ENCODE measurements around the gene HEPACAM2. TPM values are rescaled to one million over a fixed set of nuclear protein-coding genes. Genes with fewer than 3 reads are reported as not detected.

The HEPACAM2 gene
- total and polyA plus RNA-seq, 2 donors (not counting 3 experiments of a cell fraction or from before 2014, with no cell fraction given): not detected

GRCh38 chr7:93238748-93239147 lies 12.5 kb upstream of the HEPACAM2 start:
- CTCF ChIA-PET: interaction anchor here (1.0 to 1.1 kb wide), 2 partner anchors 11 to 312 kb away, joined by 3 read pairs; no protein-coding TSS in a partner anchor
- H4K20me1 ChIP-seq (replicated peaks; ENCODE audit: control insufficient read depth, extremely low read depth, insufficient read depth, low read length): no peaks in the 10 kb centered on the region
- H3K4me2 ChIP-seq (ENCODE audit: insufficient read depth, low read length): no peak overlapping the region
- H3K79me2 ChIP-seq (ENCODE audit: control insufficient read depth, insufficient read depth, low read length): peaks cover 7% of the 10 kb centered on the region
- H3K9me1 ChIP-seq (replicated peaks; ENCODE audit: control insufficient read depth, extremely low read depth, insufficient read depth, low read length): no peaks in the 10 kb centered on the region
- no TSS peak for BruUV-seq (replicated peaks)
- FAIRE-seq: no peak
- POLR2A ChIA-PET: no interaction called here
- dilution Hi-C loops (cut with MboI; ENCODE audit: extremely low pct_ligation_motif_present, low sequenced_read_pairs) (no loop called here), intact Hi-C loops (cut with micrococcal nuclease) (no loop called here)
- H3K36me3 ChIP-seq (ENCODE audit: control insufficient read depth in 2 of 2, extremely low read depth in 1 of 2, insufficient read depth in 2 of 2, low read length in 2 of 2): no peaks in the 10 kb centered on the region
- no peak overlapping the region for H2AFZ ChIP-seq (ENCODE audit: low read depth, low read length)
- H3K9ac ChIP-seq (replicated peaks; ENCODE audit: extremely low read depth, insufficient read depth, low read length): no peak overlapping the region
- H3K4me3 ChIP-seq (replicated peaks in 1 of 3; ENCODE audit: insufficient read depth in 1 of 3, low read depth in 1 of 3, low read length in 3 of 3): no peak overlapping the region
- H3K27ac ChIP-seq (ENCODE audit: insufficient read depth, low read depth, low read length): no peak overlapping the region
- no peaks in the 10 kb centered on the region for H3K27me3 ChIP-seq (ENCODE audit: control insufficient read depth in 2 of 2, insufficient read depth in 2 of 2, low read length in 2 of 2)
- H3K9me3 ChIP-seq (replicated peaks; ENCODE audit: control insufficient read depth, insufficient read depth, low read length): no peaks in the 10 kb centered on the region
- no peak for DNase-seq (ENCODE audit: low read depth, low spot score)
- H3K4me1 ChIP-seq (ENCODE audit: control insufficient read depth, extremely low read depth, insufficient read depth, low read length): no peaks in the 10 kb centered on the region
- no peak for TF ChIP-seq FOS (IDR thresholded peaks at IDR 0.05; ENCODE audit: borderline replicate concordance, insufficient read depth, low read length)
- no peak for TF ChIP-seq POLR2A (IDR thresholded peaks at IDR 0.05; ENCODE audit: low read depth, low read length)
- no peak for TF ChIP-seq MAX (IDR thresholded peaks at IDR 0.05; ENCODE audit: insufficient read depth, insufficient read length)
- TF ChIP-seq POLR2AphosphoS5 (IDR thresholded peaks at IDR 0.05; ENCODE audit: insufficient read depth, low read depth, low read length): no peak
- TF ChIP-seq MYC (IDR thresholded peaks at IDR 0.05; ENCODE audit: low read depth, low read length): no peak
- TF ChIP-seq GATA2 (IDR thresholded peaks at IDR 0.05; ENCODE audit: insufficient read depth, insufficient read length, low read depth, low read length): no peak
- TF ChIP-seq CTCF (IDR thresholded peaks at IDR 0.05; ENCODE audit: extremely low read depth in 1 of 2, insufficient read depth in 1 of 2, low read depth in 1 of 2, low read length in 2 of 2): no peak
- TF ChIP-seq EZH2 (IDR thresholded peaks at IDR 0.05; ENCODE audit: borderline replicate concordance, low read depth, low read length, severe bottlenecking): no peak
- no peak for TF ChIP-seq JUN (IDR thresholded peaks at IDR 0.05; ENCODE audit: borderline replicate concordance, insufficient read depth, insufficient read length, low read depth)

Data from endothelial cell of umbilical vein (primary cell).